ENCODE results near the gene ALCAM. TPM values are rescaled to one million over a fixed set of nuclear protein-coding genes. Genes with fewer than 3 reads are reported as not detected.
A peak's percentile ranks its signal among the peaks of the same experiment; 100 is the strongest.

ALCAM gene
- polyA plus RNA-seq, 4 donors = 9.2 to 27.9 (median 12.5) TPM

- Histone ChIP-seq H3K36me3 (ENCODE audit: control insufficient read depth in 3 of 3, insufficient read depth in 2 of 3, low read depth in 1 of 3, low read length in 3 of 3) (no peaks in the 10 kb centered on the region), H3K4me1 (ENCODE audit: control insufficient read depth in 3 of 3, insufficient read depth in 2 of 3, low read depth in 1 of 3, low read length in 2 of 3) (no peaks in the 10 kb centered on the region), H3K27me3 (ENCODE audit: control insufficient read depth in 3 of 3, insufficient read depth in 3 of 3, low read length in 3 of 3) (no peaks in the 10 kb centered on the region), H3K27ac (ENCODE audit: low read depth in 1 of 3, low read length in 2 of 3) (no peak overlapping the region), H3K9me3 (ENCODE audit: control insufficient read depth in 2 of 2, insufficient read depth in 1 of 2, low read depth in 1 of 2, low read length in 1 of 2) (no peaks in the 10 kb centered on the region), H3K4me3 (ENCODE audit: low read depth in 1 of 3, low read length in 3 of 3) (no peak overlapping the region)
- FAIRE-seq = no peak
- 79 to 98% (median 95%) methylated on average over 2 of the region's 2 CpGs for WGBS, 3 donors
- DNase-seq = no peak
These were observed 64.5 kb downstream of the ALCAM start for GRCh38 chr3:105431200-105431599.

- DNase-seq (no peak), FAIRE-seq (no peak)
- Histone ChIP-seq H3K36me3 (ENCODE audit: control insufficient read depth in 3 of 3, insufficient read depth in 2 of 3, low read depth in 1 of 3, low read length in 3 of 3) (no peaks in the 10 kb centered on the region), H3K27me3 (ENCODE audit: control insufficient read depth in 3 of 3, insufficient read depth in 3 of 3, low read length in 3 of 3) (no peaks in the 10 kb centered on the region), H3K4me1 (ENCODE audit: control insufficient read depth in 3 of 3, insufficient read depth in 2 of 3, low read depth in 1 of 3, low read length in 2 of 3) (no peaks in the 10 kb centered on the region), H3K9me3 (ENCODE audit: control insufficient read depth in 2 of 2, insufficient read depth in 1 of 2, low read depth in 1 of 2, low read length in 1 of 2) (no peaks in the 10 kb centered on the region), H3K27ac (ENCODE audit: low read depth in 1 of 3, low read length in 2 of 3) (no peak overlapping the region), H3K4me3 (ENCODE audit: low read depth in 1 of 3, low read length in 3 of 3) (no peak overlapping the region)
- WGBS, 3 donors = 76 to 84% (median 78%) methylated on average over 3 of the region's 3 CpGs
These were observed 68.6 kb downstream of the ALCAM start for GRCh38 chr3:105435277-105435676.

DNA sequence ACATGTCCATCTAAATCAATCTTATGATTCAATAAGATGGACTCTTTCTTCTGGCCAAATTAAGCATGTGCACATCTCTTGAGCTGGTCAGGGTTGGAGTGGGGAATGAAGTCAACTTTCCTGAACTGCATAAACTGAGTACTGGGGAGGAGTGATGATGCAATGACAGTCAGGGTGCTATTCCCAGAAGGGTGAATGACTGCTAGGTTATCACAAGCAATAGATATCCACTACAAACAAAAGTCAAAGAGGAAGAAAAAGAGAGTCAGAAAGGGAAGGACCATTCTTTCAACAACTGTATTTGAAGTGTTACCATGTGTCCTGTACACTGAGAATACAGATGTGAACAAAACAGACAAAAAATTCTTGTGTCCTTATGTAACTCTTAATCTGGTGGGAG is 70.0 kb downstream of the ALCAM start:
- Histone ChIP-seq H3K9me3 (ENCODE audit: control insufficient read depth in 2 of 2, insufficient read depth in 1 of 2, low read depth in 1 of 2, low read length in 1 of 2) (no peaks in the 10 kb centered on the region), H3K4me1 (ENCODE audit: control insufficient read depth in 3 of 3, insufficient read depth in 2 of 3, low read depth in 1 of 3, low read length in 2 of 3) (peaks cover 0 to 3% (median 0%) of the 10 kb centered on the region in 3 donors), H3K4me3 (ENCODE audit: low read depth in 1 of 3, low read length in 3 of 3) (no peak overlapping the region), H3K27ac (ENCODE audit: low read depth in 1 of 3, low read length in 2 of 3) (no peak overlapping the region), H3K36me3 (ENCODE audit: control insufficient read depth in 3 of 3, insufficient read depth in 2 of 3, low read depth in 1 of 3, low read length in 3 of 3) (no peaks in the 10 kb centered on the region), H3K27me3 (ENCODE audit: control insufficient read depth in 3 of 3, insufficient read depth in 3 of 3, low read length in 3 of 3) (no peaks in the 10 kb centered on the region)
- DNase-seq = peak in 1 of 2 donors; percentile 18
- FAIRE-seq = no peak

- DNase-seq (peak in 1 of 2 donors; percentile 7), FAIRE-seq (no peak)
- H3K27ac ChIP-seq (ENCODE audit: low read depth in 1 of 3, low read length in 2 of 3) = no peak overlapping the region
- no peaks in the 10 kb centered on the region for H3K36me3 ChIP-seq (ENCODE audit: control insufficient read depth in 3 of 3, insufficient read depth in 2 of 3, low read depth in 1 of 3, low read length in 3 of 3)
- H3K4me3 ChIP-seq (ENCODE audit: low read depth in 1 of 3, low read length in 3 of 3) = no peak overlapping the region
- peaks cover 0 to 3% (median 0%) of the 10 kb centered on the region in 3 donors for H3K4me1 ChIP-seq (ENCODE audit: control insufficient read depth in 3 of 3, insufficient read depth in 2 of 3, low read depth in 1 of 3, low read length in 2 of 3)
- no peaks in the 10 kb centered on the region for H3K9me3 ChIP-seq (ENCODE audit: control insufficient read depth in 2 of 2, insufficient read depth in 1 of 2, low read depth in 1 of 2, low read length in 1 of 2)
- WGBS, 3 donors = 76 to 81% (median 76%) methylated on average over 3 of the region's 3 CpGs
- H3K27me3 ChIP-seq (ENCODE audit: control insufficient read depth in 3 of 3, insufficient read depth in 3 of 3, low read length in 3 of 3) = no peaks in the 10 kb centered on the region
These were observed 73.4 kb downstream of the ALCAM start for GRCh38 chr3:105440113-105440512.

DNA sequence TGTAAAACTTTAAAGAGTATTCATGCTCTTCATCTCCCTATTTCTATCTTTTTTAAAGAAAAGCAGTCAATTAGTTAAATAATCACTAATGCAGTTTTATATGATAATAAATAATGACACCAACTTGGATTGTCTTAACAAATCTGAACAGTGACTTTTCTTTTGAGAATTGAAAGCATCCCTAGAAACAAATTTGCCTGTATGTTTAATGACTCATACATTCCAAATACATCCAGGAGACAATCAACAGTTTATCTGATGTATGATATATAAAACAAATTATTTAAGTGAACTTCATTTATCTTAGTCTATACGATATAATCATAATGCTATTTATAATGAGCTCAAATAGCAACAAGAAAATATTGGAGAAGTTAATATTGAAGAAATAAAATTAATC is 78.0 kb downstream of the ALCAM start:
- DNase-seq = no peak
- 81 to 97% (median 87%) methylated on average over 1 of the region's 1 CpG for WGBS, 3 donors
- peaks cover 0 to 3% (median 0%) of the 10 kb centered on the region in 3 donors for H3K4me1 ChIP-seq (ENCODE audit: control insufficient read depth in 3 of 3, insufficient read depth in 2 of 3, low read depth in 1 of 3, low read length in 2 of 3)
- FAIRE-seq = no peak
- no peaks in the 10 kb centered on the region for H3K36me3 ChIP-seq (ENCODE audit: control insufficient read depth in 3 of 3, insufficient read depth in 2 of 3, low read depth in 1 of 3, low read length in 3 of 3)
- no peak overlapping the region for H3K4me3 ChIP-seq (ENCODE audit: low read depth in 1 of 3, low read length in 3 of 3)
- no peaks in the 10 kb centered on the region for H3K9me3 ChIP-seq (ENCODE audit: control insufficient read depth in 2 of 2, insufficient read depth in 1 of 2, low read depth in 1 of 2, low read length in 1 of 2)
- H3K27me3 ChIP-seq (ENCODE audit: control insufficient read depth in 3 of 3, insufficient read depth in 3 of 3, low read length in 3 of 3) = no peaks in the 10 kb centered on the region
- H3K27ac ChIP-seq (ENCODE audit: low read depth in 1 of 3, low read length in 2 of 3) = no peak overlapping the region

DNA sequence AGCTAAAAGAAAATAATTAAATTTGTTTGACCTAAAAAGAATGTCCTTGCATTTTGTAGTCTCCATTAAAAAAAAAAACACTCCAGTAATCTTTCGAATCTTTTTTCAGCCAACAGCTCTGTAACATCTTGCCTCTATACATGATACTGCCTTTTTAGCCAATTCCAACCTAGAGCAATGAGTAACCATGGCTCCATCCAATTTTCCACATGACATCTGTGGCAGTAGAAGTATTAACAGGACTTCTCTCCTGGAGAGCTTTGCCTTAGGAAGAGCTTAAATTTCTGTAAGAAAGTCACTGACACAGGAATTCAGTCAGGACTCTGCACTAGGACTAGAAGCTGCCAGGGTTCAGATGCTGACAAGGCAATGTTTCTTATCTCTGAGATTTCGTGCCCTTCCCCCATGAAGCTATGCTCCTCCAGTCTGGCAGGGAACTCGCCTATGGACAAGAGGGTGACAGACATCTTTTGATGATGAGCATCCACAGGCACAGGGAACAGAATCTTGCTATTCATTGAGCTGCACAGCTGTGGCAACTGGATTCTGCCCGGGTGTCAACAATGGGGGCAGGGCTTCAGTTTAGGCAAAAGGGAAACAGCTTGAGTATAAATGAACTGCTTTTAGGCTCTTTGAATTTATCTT is 81.8 kb downstream of the ALCAM start:
- no peak overlapping the region for H3K4me3 ChIP-seq (ENCODE audit: low read depth in 1 of 3, low read length in 3 of 3)
- no peaks in the 10 kb centered on the region for H3K36me3 ChIP-seq (ENCODE audit: control insufficient read depth in 3 of 3, insufficient read depth in 2 of 3, low read depth in 1 of 3, low read length in 3 of 3)
- 46 to 62% (median 57%) methylated on average over 4 of the region's 4 CpGs for WGBS, 3 donors
- H3K4me1 ChIP-seq (ENCODE audit: control insufficient read depth in 3 of 3, insufficient read depth in 2 of 3, low read depth in 1 of 3, low read length in 2 of 3) = no peaks in the 10 kb centered on the region
- DNase-seq = peak; percentile 31 to 49
- H3K27ac ChIP-seq (ENCODE audit: low read depth in 1 of 3, low read length in 2 of 3) = no peak overlapping the region
- FAIRE-seq = no peak
- no peaks in the 10 kb centered on the region for H3K9me3 ChIP-seq (ENCODE audit: control insufficient read depth in 2 of 2, insufficient read depth in 1 of 2, low read depth in 1 of 2, low read length in 1 of 2)
- no peaks in the 10 kb centered on the region for H3K27me3 ChIP-seq (ENCODE audit: control insufficient read depth in 3 of 3, insufficient read depth in 3 of 3, low read length in 3 of 3)

DNA sequence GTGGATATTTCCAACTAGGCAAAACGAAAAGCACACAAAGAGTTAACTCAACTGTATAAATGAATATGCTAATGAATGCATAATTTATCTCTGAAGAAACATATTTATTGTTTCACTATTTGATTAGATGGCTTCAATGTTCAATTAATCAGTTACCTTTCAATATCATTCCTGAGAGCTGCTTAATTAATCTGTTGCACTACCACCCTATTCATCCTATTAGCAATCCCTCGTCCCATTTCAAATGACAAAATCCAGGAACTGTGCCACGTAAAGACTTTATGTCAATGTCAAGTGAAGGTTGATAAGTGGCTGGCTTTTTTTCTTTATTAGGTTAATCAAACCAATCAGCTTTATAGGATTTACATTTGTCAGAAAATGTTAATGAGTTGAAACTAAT is 82.7 kb downstream of the ALCAM start:
- 80 to 85% (median 83%) methylated on average over 3 of the region's 3 CpGs for WGBS, 3 donors
- Histone ChIP-seq H3K27ac (ENCODE audit: low read depth in 1 of 3, low read length in 2 of 3) (no peak overlapping the region), H3K4me1 (ENCODE audit: control insufficient read depth in 3 of 3, insufficient read depth in 2 of 3, low read depth in 1 of 3, low read length in 2 of 3) (no peaks in the 10 kb centered on the region), H3K9me3 (ENCODE audit: control insufficient read depth in 2 of 2, insufficient read depth in 1 of 2, low read depth in 1 of 2, low read length in 1 of 2) (no peaks in the 10 kb centered on the region), H3K4me3 (ENCODE audit: low read depth in 1 of 3, low read length in 3 of 3) (no peak overlapping the region), H3K36me3 (ENCODE audit: control insufficient read depth in 3 of 3, insufficient read depth in 2 of 3, low read depth in 1 of 3, low read length in 3 of 3) (no peaks in the 10 kb centered on the region), H3K27me3 (ENCODE audit: control insufficient read depth in 3 of 3, insufficient read depth in 3 of 3, low read length in 3 of 3) (no peaks in the 10 kb centered on the region)
- FAIRE-seq = no peak
- DNase-seq = no peak

- no peak overlapping the region for H3K27ac ChIP-seq (ENCODE audit: low read depth in 1 of 3, low read length in 2 of 3)
- WGBS, 3 donors = 89 to 94% (median 93%) methylated on average over 6 of the region's 6 CpGs
- H3K36me3 ChIP-seq (ENCODE audit: control insufficient read depth in 3 of 3, insufficient read depth in 2 of 3, low read depth in 1 of 3, low read length in 3 of 3) = no peaks in the 10 kb centered on the region
- FAIRE-seq = no peak
- no peaks in the 10 kb centered on the region for H3K27me3 ChIP-seq (ENCODE audit: control insufficient read depth in 3 of 3, insufficient read depth in 3 of 3, low read length in 3 of 3)
- H3K9me3 ChIP-seq (ENCODE audit: control insufficient read depth in 2 of 2, insufficient read depth in 1 of 2, low read depth in 1 of 2, low read length in 1 of 2) = no peaks in the 10 kb centered on the region
- no peak for DNase-seq
- H3K4me3 ChIP-seq (ENCODE audit: low read depth in 1 of 3, low read length in 3 of 3) = no peak overlapping the region
- no peaks in the 10 kb centered on the region for H3K4me1 ChIP-seq (ENCODE audit: control insufficient read depth in 3 of 3, insufficient read depth in 2 of 3, low read depth in 1 of 3, low read length in 2 of 3)
These were observed 89.3 kb downstream of the ALCAM start for GRCh38 chr3:105456017-105456416.

Data from small intestine (tissue), 7 donors.